HepG2 (cell line): ENCODE data around the gene TFG. TPM values are rescaled to one million over a fixed set of nuclear protein-coding genes. Genes with fewer than 3 reads are reported as not detected.

ENCODE experiments used
- ARNT ChIP-seq: fragments of 450-650 bp; IDR thresholded peaks from 2 replicates; pipeline ENCODE4 v1.6.1; 2017
- FOXK1 ChIP-seq: sonication (generic); formaldehyde crosslinking; IDR thresholded peaks from 2 replicates; pipeline ENCODE4 v1.4.0; 2020; ENCODE audit warnings: low read depth, missing genetic modification reagents, borderline replicate concordance
- HOXA3 ChIP-seq: sonication (generic); formaldehyde crosslinking; IDR thresholded peaks from 2 replicates; pipeline ENCODE4 v1.5.0; 2020; ENCODE audit warnings: missing genetic modification reagents
- ONECUT2 ChIP-seq: sonication (generic); formaldehyde crosslinking; IDR thresholded peaks from 2 replicates; pipeline ENCODE4 v1.4.0; 2020; ENCODE audit warnings: missing genetic modification reagents
- RAD51 ChIP-seq: fragments of 450-650 bp; IDR thresholded peaks from 2 replicates; pipeline ENCODE4 v1.6.1; 2016; ENCODE audit warnings: borderline replicate concordance
- RFX5 ChIP-seq: IDR thresholded peaks from 2 replicates; pipeline ENCODE4 v1.6.1; 2011; ENCODE audit warnings: low read depth, low read length, improper control_type of control experiment
- SIN3A ChIP-seq: IDR thresholded peaks from 2 replicates; pipeline ENCODE4 v1.6.1; 2011; ENCODE audit warnings: low read depth, mild to moderate bottlenecking, control low read depth, low read length, borderline replicate concordance
- SP1 ChIP-seq, 2 experiments: fragments of 450-650 bp in 1 of 2; sonication (generic) in 1 of 2; formaldehyde crosslinking in 1 of 2; IDR thresholded peaks; 2 replicates each; pipeline versions ENCODE4 v1.4.0 to v1.6.1; 2016 to 2020; ENCODE audit warnings: missing genetic modification reagents in 1 of 2
- ZBTB20 ChIP-seq: sonication (generic); formaldehyde crosslinking; IDR thresholded peaks from 2 replicates; pipeline ENCODE4 v1.8.1; 2023; ENCODE audit warnings: missing genetic modification reagents, low read depth, mild to moderate bottlenecking, borderline replicate concordance
- ZKSCAN5 ChIP-seq: sonication (generic); formaldehyde crosslinking; IDR thresholded peaks from 2 replicates; pipeline ENCODE4 v1.5.1; 2020; ENCODE audit warnings: mild to moderate bottlenecking, missing genetic modification reagents
- ZNF616 ChIP-seq: sonication (generic); formaldehyde crosslinking; IDR thresholded peaks from 2 replicates; pipeline ENCODE4 v1.5.0; 2020; ENCODE audit warnings: low read depth, mild to moderate bottlenecking, missing genetic modification reagents
- ZNF660 ChIP-seq: sonication (generic); formaldehyde crosslinking; IDR thresholded peaks from 2 replicates; pipeline ENCODE4 v1.5.1; 2020; ENCODE audit warnings: mild to moderate bottlenecking, low read depth, missing genetic modification reagents, borderline replicate concordance
- ZNF83 ChIP-seq: sonication (generic); formaldehyde crosslinking; IDR thresholded peaks from 2 replicates; pipeline ENCODE4 v1.4.0; 2020; ENCODE audit warnings: missing genetic modification reagents, mild to moderate bottlenecking, borderline replicate concordance
- polyA plus RNA-seq, 8 experiments: library from polyadenylated mRNA; depleted of rRNA in 3 of 8; stranded (reverse) in 7 of 8; unstranded in 1 of 8; fragments of >200 nt; fragmentation: Illumina TruSeq in 4 of 8; extraction: Trizol in 4 of 8; gene quantifications; 2 replicates each; pipeline versions ENCODE4 v1.2.1 to v1.2.3, GENCODE V29; 2011 to 2016; ENCODE audit warnings: low read depth in 4 of 8, missing spikeins in 1 of 8, mixed read lengths in 1 of 8; ENCODE audit not compliant: insufficient read depth in 1 of 8
- total RNA-seq, 5 experiments: library from RNA; depleted of rRNA; stranded (reverse); fragments of >200 nt; fragmentation: Illumina TruSeq; extraction: Trizol; gene quantifications; 2 replicates each; pipeline ENCODE4 v1.2.3, GENCODE V29; 2016; ENCODE audit warnings: low read depth in 1 of 5
- TF ChIP-seq, protein P1 (sequence below): sonication (generic); formaldehyde crosslinking; IDR thresholded peaks from 2 replicates; pipeline ENCODE4 v1.4.0; 2020; ENCODE audit warnings: missing genetic modification reagents
- TF ChIP-seq, protein P2 (sequence below): sonication (generic); formaldehyde crosslinking; IDR thresholded peaks from 2 replicates; pipeline ENCODE4 v1.5.0; 2020; ENCODE audit warnings: mild to moderate bottlenecking, low read depth, missing genetic modification reagents, borderline replicate concordance
- TF ChIP-seq, protein P3 (sequence below): sonication (generic); formaldehyde crosslinking; IDR thresholded peaks from 2 replicates; pipeline ENCODE4 v1.8.0; 2022; ENCODE audit warnings: mild to moderate bottlenecking, missing genetic modification reagents, borderline replicate concordance
- TF ChIP-seq, protein P4 (sequence below): sonication (generic); formaldehyde crosslinking; IDR thresholded peaks from 2 replicates; pipeline ENCODE4 v1.4.0; 2020; ENCODE audit warnings: mild to moderate bottlenecking, missing genetic modification reagents
- TF ChIP-seq, protein P5 (sequence below): sonication (generic); formaldehyde crosslinking; IDR thresholded peaks from 2 replicates; pipeline ENCODE4 v1.4.0; 2020; ENCODE audit warnings: missing genetic modification reagents

Gene TFG
- total and polyA plus RNA-seq, 2 of the 13 experiments (the other 11 are each of a cell fraction or from before 2014, with no cell fraction given): 53.6 to 71.7 TPM

DNA sequence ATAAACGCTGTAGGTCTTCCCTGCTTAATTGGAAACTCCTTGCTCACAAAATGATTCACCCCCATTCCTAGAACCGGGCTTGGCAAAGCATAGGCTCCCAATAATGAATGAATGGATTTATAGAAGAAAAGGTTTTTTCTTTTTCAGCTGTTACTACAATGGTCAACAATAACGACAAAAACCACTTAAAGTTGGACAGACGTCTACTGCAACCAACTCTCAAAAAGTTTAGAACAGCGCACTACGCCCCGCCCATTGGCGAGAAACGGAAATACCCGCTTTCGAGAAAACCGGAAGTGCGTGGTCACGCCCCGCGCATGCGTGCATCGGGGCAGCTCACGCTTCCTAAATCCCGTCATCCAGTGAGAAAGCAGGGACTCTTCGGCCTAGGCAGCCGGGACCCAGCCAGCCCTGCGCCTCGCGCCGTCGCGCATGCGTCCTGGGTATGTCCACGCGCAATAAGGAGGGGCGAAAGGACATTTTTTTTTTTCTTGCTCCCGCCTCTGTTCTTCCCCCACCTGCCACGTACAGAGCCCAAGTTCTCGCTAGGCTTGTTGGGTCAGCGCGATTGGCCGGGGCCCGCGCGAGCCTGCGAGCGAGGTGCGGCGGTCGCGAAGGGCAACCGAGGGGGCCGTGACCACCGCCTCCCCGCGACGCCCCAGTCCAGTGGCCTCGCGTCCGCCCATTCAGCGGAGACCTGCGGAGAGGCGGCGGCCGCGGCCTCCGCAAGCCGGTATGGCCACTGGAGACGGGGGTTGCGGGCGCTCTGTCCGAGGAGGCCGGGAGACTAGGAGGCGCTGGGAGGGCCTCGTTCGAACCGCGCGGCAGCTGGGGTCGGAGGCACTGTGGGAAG lies at the start of gene TFG (continued):
- no peak for TF ChIP-seq ZNF616 (CRISPR knock-in tag)
- TF ChIP-seq, protein P1, sequence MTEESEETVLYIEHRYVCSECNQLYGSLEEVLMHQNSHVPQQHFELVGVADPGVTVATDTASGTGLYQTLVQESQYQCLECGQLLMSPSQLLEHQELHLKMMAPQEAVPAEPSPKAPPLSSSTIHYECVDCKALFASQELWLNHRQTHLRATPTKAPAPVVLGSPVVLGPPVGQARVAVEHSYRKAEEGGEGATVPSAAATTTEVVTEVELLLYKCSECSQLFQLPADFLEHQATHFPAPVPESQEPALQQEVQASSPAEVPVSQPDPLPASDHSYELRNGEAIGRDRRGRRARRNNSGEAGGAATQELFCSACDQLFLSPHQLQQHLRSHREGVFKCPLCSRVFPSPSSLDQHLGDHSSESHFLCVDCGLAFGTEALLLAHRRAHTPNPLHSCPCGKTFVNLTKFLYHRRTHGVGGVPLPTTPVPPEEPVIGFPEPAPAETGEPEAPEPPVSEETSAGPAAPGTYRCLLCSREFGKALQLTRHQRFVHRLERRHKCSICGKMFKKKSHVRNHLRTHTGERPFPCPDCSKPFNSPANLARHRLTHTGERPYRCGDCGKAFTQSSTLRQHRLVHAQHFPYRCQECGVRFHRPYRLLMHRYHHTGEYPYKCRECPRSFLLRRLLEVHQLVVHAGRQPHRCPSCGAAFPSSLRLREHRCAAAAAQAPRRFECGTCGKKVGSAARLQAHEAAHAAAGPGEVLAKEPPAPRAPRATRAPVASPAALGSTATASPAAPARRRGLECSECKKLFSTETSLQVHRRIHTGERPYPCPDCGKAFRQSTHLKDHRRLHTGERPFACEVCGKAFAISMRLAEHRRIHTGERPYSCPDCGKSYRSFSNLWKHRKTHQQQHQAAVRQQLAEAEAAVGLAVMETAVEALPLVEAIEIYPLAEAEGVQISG (CRISPR knock-in tag): no peak; the same call in 1 of the 2 replicates
- peak; percentile 77; the same call in 1 of the 2 replicates for TF ChIP-seq FOXK1 (CRISPR knock-in tag)
- TF ChIP-seq, protein P2, sequence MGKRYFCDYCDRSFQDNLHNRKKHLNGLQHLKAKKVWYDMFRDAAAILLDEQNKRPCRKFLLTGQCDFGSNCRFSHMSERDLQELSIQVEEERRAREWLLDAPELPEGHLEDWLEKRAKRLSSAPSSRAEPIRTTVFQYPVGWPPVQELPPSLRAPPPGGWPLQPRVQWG (CRISPR knock-in tag): no peak
- no peak for TF ChIP-seq ZNF660 (CRISPR knock-in tag)
- TF ChIP-seq RAD51: no peak
- TF ChIP-seq, protein P3, sequence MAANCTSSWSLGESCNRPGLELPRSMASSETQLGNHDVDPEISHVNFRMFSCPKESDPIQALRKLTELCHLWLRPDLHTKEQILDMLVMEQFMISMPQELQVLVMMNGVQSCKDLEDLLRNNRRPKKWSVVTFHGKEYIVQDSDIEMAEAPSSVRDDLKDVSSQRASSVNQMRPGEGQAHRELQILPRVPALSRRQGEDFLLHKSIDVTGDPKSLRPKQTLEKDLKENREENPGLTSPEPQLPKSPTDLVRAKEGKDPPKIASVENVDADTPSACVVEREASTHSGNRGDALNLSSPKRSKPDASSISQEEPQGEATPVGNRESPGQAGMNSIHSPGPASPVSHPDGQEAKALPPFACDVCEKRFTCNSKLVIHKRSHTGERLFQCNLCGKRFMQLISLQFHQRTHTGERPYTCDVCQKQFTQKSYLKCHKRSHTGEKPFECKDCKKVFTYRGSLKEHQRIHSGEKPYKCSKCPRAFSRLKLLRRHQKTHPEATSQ: peak; percentile 16; the same call in 1 of the 2 replicates
- no peak for TF ChIP-seq ZBTB20
- TF ChIP-seq ZNF83: peak; percentile 38; the same call in 1 of the 2 replicates
- TF ChIP-seq ARNT: no peak
- TF ChIP-seq, protein P4, sequence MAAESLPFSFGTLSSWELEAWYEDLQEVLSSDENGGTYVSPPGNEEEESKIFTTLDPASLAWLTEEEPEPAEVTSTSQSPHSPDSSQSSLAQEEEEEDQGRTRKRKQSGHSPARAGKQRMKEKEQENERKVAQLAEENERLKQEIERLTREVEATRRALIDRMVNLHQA: no peak
- TF ChIP-seq ONECUT2 (CRISPR knock-in tag): no peak
- 0 out of 2 replicates have a peak, but pooled peaks have one; percentile 35 for TF ChIP-seq RFX5
- TF ChIP-seq HOXA3 (CRISPR knock-in tag): peak; percentile 71
- peak; percentile 58; the same call in 1 of the 2 replicates for TF ChIP-seq SIN3A
- TF ChIP-seq, protein P5, sequence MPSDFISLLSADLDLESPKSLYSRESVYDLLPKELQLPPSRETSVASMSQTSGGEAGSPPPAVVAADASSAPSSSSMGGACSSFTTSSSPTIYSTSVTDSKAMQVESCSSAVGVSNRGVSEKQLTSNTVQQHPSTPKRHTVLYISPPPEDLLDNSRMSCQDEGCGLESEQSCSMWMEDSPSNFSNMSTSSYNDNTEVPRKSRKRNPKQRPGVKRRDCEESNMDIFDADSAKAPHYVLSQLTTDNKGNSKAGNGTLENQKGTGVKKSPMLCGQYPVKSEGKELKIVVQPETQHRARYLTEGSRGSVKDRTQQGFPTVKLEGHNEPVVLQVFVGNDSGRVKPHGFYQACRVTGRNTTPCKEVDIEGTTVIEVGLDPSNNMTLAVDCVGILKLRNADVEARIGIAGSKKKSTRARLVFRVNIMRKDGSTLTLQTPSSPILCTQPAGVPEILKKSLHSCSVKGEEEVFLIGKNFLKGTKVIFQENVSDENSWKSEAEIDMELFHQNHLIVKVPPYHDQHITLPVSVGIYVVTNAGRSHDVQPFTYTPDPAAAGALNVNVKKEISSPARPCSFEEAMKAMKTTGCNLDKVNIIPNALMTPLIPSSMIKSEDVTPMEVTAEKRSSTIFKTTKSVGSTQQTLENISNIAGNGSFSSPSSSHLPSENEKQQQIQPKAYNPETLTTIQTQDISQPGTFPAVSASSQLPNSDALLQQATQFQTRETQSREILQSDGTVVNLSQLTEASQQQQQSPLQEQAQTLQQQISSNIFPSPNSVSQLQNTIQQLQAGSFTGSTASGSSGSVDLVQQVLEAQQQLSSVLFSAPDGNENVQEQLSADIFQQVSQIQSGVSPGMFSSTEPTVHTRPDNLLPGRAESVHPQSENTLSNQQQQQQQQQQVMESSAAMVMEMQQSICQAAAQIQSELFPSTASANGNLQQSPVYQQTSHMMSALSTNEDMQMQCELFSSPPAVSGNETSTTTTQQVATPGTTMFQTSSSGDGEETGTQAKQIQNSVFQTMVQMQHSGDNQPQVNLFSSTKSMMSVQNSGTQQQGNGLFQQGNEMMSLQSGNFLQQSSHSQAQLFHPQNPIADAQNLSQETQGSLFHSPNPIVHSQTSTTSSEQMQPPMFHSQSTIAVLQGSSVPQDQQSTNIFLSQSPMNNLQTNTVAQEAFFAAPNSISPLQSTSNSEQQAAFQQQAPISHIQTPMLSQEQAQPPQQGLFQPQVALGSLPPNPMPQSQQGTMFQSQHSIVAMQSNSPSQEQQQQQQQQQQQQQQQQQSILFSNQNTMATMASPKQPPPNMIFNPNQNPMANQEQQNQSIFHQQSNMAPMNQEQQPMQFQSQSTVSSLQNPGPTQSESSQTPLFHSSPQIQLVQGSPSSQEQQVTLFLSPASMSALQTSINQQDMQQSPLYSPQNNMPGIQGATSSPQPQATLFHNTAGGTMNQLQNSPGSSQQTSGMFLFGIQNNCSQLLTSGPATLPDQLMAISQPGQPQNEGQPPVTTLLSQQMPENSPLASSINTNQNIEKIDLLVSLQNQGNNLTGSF (CRISPR knock-in tag): peak; percentile 51; the same call in 1 of the 2 replicates
- no peak for TF ChIP-seq ZKSCAN5 (CRISPR knock-in tag)
- TF ChIP-seq SP1 (IDR thresholded peaks at IDR 0.05): no peak
- TF ChIP-seq SP1 (CRISPR knock-in tag; IDR thresholded peaks at IDR 0.05): no peak; the same call in 1 of the 2 replicates
